Measurements from ENCODE around the gene RGS5.

Gene RGS5

GRCh38 chr1:163161841-163162240 is 40.9 kb downstream of the RGS5 start:
- ATAC-seq, result no peak
- no peak for TF ChIP-seq TCF4 (CRISPR knock-in tag; IDR thresholded peaks at IDR 0.05; ENCODE audit: borderline replicate concordance)
- TF ChIP-seq CSDC2 (CRISPR knock-in tag; IDR thresholded peaks at IDR 0.05), result no peak
- TF ChIP-seq ZFP30 (CRISPR knock-in tag; IDR thresholded peaks at IDR 0.05), result no peak
- TF ChIP-seq ZC3H10 (CRISPR knock-in tag; IDR thresholded peaks at IDR 0.05), result no peak
- no peak for TF ChIP-seq BACH2 (CRISPR knock-in tag; IDR thresholded peaks at IDR 0.05; ENCODE audit: borderline replicate concordance)
- TF ChIP-seq PATZ1 (CRISPR knock-in tag; IDR thresholded peaks at IDR 0.05; ENCODE audit: borderline replicate concordance), result no peak
- no peak for TF ChIP-seq ZNF70 (CRISPR knock-in tag; IDR thresholded peaks at IDR 0.05)
- no peak for TF ChIP-seq ARNTL (CRISPR knock-in tag; IDR thresholded peaks at IDR 0.05; ENCODE audit: borderline replicate concordance, low read depth)
- TF ChIP-seq TOX (CRISPR knock-in tag; IDR thresholded peaks at IDR 0.05; ENCODE audit: borderline replicate concordance), result no peak
- no peak for TF ChIP-seq OSR1 (CRISPR knock-in tag; IDR thresholded peaks at IDR 0.05)
- TF ChIP-seq CSRNP3 (CRISPR knock-in tag; IDR thresholded peaks at IDR 0.05), result no peak
- TF ChIP-seq GLIS3 (CRISPR knock-in tag; IDR thresholded peaks at IDR 0.05), result no peak
- TF ChIP-seq TSHZ2 (CRISPR knock-in tag; IDR thresholded peaks at IDR 0.05), result no peak
- no peak for TF ChIP-seq ZFP3 (CRISPR knock-in tag; IDR thresholded peaks at IDR 0.05)

- no peak for ATAC-seq
- TF ChIP-seq RARB (CRISPR knock-in tag; IDR thresholded peaks at IDR 0.05) (no peak), SNAI2 (CRISPR knock-in tag; IDR thresholded peaks at IDR 0.05) (no peak), ZNF8 (CRISPR knock-in tag; IDR thresholded peaks at IDR 0.05) (no peak), CSDC2 (CRISPR knock-in tag; IDR thresholded peaks at IDR 0.05) (no peak), ESRRG (CRISPR knock-in tag; IDR thresholded peaks at IDR 0.05) (no peak), TCF4 (CRISPR knock-in tag; IDR thresholded peaks at IDR 0.05; ENCODE audit: borderline replicate concordance) (no peak), BACH2 (CRISPR knock-in tag; IDR thresholded peaks at IDR 0.05; ENCODE audit: borderline replicate concordance) (no peak), TSHZ2 (CRISPR knock-in tag; IDR thresholded peaks at IDR 0.05) (no peak), ARNTL (CRISPR knock-in tag; IDR thresholded peaks at IDR 0.05; ENCODE audit: borderline replicate concordance, low read depth) (no peak), ZNF70 (CRISPR knock-in tag; IDR thresholded peaks at IDR 0.05) (no peak), ZNF565 (CRISPR knock-in tag; conservative IDR thresholded peaks at IDR 0.05; ENCODE audit: low read depth) (no peak), CSRNP3 (CRISPR knock-in tag; IDR thresholded peaks at IDR 0.05) (no peak), CREB5 (CRISPR knock-in tag; IDR thresholded peaks at IDR 0.05; ENCODE audit: low read depth) (no peak), GLIS3 (CRISPR knock-in tag; IDR thresholded peaks at IDR 0.05) (no peak), ZFP3 (CRISPR knock-in tag; IDR thresholded peaks at IDR 0.05) (no peak), POU6F1 (CRISPR knock-in tag; IDR thresholded peaks at IDR 0.05; ENCODE audit: borderline replicate concordance, low read depth) (no peak), ZFP30 (CRISPR knock-in tag; IDR thresholded peaks at IDR 0.05) (no peak), ISL1 (CRISPR knock-in tag; IDR thresholded peaks at IDR 0.05) (no peak), PATZ1 (CRISPR knock-in tag; IDR thresholded peaks at IDR 0.05; ENCODE audit: borderline replicate concordance) (no peak)
These were observed 41.4 kb downstream of the RGS5 start for GRCh38 chr1:163161337-163161736.

Data from SK-N-SH treated with all-trans-retinoic acid at 6 μM for 48 hours (cell line).